PC-9 (cell line): ENCODE results near the gene TOX3.

Experiments
- CTCF ChIP-seq: fragments of 200-600 bp; sonication (generic); conservative IDR thresholded peaks from 2 replicates; pipeline ENCODE4 v1.6.1; 2017; ENCODE audit warnings: mixed run types, antibody characterized with exemption, mild to moderate bottlenecking, moderate library complexity
- EZH2 ChIP-seq: fragments of 200-600 bp; sonication (generic); IDR thresholded peaks from 2 replicates; pipeline ENCODE4 v1.8.0; 2017; ENCODE audit warnings: antibody characterized with exemption, low read depth

GRCh38 chr16:52572656-52573055 lies 25.7 kb upstream of the TOX3 start:
- TF ChIP-seq CTCF (no peak), EZH2 (no peak)
